DMS 273 treated with DMSO at 0.1 percent for 48 hours (cell line): ENCODE data around the gene EMP1.
"Not testable (repeated sequence)": the region's sequence is repeated elsewhere in the genome, so short reads cannot be mapped to it uniquely, and the experiment has no call there.

ENCODE experiments used
- DNase-seq: peaks from one replicate; lab custom pipeline; 2025; lab: John Stamatoyannopoulos, UW

EMP1 gene

DNA sequence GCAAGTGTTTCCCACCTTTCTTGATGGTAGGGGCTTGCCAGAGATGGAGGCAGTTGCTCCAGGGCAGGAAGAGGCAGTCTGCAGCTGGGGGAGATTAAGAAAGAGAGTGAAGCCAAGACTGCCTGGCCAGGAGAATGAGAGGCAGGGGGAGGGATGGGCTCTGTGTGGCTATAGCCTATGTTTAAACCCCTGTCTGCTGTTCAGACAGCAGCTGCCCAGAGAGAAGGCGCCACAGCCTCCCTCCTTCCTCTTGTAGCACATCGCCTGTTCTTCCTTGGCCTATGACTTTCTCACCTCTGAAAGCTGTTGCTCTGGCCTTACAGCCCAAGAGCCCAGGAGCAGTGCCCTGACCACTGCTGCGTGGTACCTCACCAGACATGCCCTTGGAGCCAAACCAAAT is 61.7 kb downstream of the EMP1 start:
- no peak for DNase-seq

DNA sequence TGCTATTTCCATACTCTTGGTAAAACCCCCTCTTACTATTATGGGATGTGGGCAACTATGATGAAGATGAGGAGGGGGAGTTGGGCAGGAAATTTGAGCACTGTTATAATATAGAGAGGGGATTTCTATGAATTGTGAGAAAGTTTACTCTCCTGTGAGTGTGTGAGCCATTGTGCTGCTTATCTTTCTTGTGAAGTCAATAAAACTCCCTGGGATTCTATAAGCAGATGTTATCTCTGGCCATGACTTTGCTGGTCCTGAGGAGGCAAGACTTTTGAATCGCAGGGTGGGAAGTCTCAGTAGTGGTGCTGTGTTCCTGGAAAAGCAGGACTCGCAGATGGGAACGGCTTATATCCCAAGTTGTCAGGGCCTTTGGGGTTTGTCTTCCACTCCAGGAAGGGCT is 62.2 kb downstream of the EMP1 start:
- DNase-seq = no peak

DNA sequence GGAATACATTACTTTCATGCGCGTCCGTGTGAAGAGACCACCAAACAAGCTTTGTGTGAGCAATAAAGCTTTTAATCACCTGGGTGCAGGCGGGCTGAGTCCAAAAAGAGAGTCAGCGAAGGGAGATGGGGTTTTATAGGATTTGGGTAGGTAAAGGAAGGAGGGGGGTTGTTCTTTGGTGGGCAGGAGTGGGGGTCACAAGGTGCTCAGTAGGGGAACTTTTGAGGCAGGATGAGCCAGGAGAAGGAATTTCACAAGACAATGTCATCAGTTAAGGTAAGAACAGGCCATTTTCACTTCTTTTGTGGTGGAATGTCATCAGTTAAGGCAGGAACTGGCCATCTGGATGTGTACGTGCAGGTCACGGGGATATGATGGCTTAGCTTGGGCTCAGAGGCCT is 63.1 kb downstream of the EMP1 start:
- DNase-seq = not testable (repeated sequence)

DNA sequence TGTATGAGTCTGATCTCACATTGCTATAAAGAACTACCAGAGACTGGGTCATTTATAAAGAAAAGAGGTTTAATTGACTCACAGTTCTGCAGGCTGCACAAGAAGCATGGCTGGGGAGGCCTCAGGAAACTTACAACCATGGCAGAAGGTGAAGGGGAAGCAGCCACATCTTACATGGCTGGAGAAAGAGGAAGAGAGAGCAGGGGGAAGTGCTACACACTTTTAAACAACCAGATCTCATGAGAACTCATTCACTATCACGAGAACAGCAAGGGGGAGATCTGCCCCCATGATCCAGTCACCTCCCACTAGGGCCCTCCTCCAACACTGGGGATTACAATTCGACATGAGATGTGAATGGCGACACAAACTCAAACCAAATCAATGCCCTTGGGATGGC is 71.3 kb downstream of the EMP1 start:
- DNase-seq = not testable (repeated sequence)

DNA sequence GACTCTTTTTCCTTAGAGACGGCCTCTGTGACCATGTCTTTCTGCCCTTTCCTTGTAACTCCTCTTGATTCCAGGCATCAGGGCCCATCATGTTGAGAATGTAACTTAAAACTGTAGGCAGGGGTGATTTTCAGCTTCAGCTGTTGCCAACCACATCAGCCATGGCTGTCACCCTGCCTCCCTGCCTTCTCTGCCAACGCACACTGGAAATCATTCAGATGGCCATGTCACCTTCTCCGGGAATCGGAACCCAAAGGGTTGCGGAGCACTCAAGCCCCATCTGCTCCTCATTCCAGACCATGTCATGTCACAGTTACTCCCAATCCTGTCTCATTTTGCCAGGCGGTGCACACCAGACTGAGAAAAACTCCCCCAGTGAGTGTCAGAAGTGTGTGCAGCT is 72.1 kb downstream of the EMP1 start:
- DNase-seq = no peak
